ENCODE data around the gene EMILIN3.

DNA sequence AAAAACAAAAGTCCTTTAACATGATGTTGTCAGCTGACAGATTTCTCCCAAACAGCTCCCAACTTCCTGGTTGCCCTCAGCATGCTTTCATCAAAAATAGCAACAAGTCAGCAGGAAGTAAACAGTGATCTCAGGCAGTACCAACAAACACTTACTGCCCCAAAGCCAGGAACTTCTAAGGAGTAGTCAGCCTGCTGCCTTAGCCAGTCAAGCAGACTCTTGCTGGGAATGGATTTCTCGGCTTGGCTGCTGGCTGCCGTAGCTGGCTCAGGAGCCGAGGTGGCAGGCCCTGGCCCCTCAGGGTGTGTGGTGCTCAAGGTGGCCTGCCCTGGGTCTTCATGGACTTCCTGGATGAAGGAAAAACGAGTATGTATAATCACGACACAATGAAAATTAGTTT is 46.6 kb upstream of the EMILIN3 start:
- TF ChIP-seq, protein P1, sequence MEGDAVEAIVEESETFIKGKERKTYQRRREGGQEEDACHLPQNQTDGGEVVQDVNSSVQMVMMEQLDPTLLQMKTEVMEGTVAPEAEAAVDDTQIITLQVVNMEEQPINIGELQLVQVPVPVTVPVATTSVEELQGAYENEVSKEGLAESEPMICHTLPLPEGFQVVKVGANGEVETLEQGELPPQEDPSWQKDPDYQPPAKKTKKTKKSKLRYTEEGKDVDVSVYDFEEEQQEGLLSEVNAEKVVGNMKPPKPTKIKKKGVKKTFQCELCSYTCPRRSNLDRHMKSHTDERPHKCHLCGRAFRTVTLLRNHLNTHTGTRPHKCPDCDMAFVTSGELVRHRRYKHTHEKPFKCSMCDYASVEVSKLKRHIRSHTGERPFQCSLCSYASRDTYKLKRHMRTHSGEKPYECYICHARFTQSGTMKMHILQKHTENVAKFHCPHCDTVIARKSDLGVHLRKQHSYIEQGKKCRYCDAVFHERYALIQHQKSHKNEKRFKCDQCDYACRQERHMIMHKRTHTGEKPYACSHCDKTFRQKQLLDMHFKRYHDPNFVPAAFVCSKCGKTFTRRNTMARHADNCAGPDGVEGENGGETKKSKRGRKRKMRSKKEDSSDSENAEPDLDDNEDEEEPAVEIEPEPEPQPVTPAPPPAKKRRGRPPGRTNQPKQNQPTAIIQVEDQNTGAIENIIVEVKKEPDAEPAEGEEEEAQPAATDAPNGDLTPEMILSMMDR (IDR thresholded peaks at IDR 0.05) = no peak
- no peak for TF ChIP-seq POLR2A (IDR thresholded peaks at IDR 0.05)

Measured in esophagus squamous epithelium (tissue), 4 donors.